MCF 10A (cell line): ENCODE data around the gene CTNNA2. TPM values are rescaled to one million over a fixed set of nuclear protein-coding genes. Genes with fewer than 3 reads are reported as not detected.

Experiments
- BruUV-seq: library from RNA; stranded (reverse); fragments of 400-500 nt; replicated peaks from 2 replicates; lab custom pipeline; 2021; lab: Mats Ljungman, UMichigan
- CTCF ChIA-PET: fragments of 300-600 bp; sonication (Branson Sonifier 250); formaldehyde crosslinking; extraction: SDS; loops from one replicate; lab custom pipeline; 2021; ENCODE audit warnings: antibody characterized with exemption, inconsistent platforms; lab: Yijun Ruan, JAX
- POLR2A ChIA-PET: fragments of 300-600, 350-650 bp; sonication (Branson Sonifier 250); formaldehyde crosslinking; extraction: SDS; loops from one replicate; lab custom pipeline; 2020; ENCODE audit warnings: antibody characterized with exemption, inconsistent platforms; lab: Yijun Ruan, JAX
- DNase-seq: peaks from one replicate; pipeline ENCODE4 v3.0.0-alpha.2; 2018; ENCODE audit not compliant: unreplicated experiment
- H3K27ac Mint-ChIP-seq: one replicate; pipeline ENCODE4 v1.8.0; 2022; ENCODE audit warnings: mild to moderate bottlenecking, low read depth, mixed read lengths; ENCODE audit not compliant: unreplicated experiment
- H3K27me3 Mint-ChIP-seq: one replicate; pipeline ENCODE4 v1.8.0; 2022; ENCODE audit warnings: mixed read lengths; ENCODE audit not compliant: insufficient read depth, unreplicated experiment
- H3K36me3 Mint-ChIP-seq: one replicate; pipeline ENCODE4 v1.8.0; 2022; ENCODE audit warnings: mild to moderate bottlenecking, moderate library complexity, mixed read lengths; ENCODE audit not compliant: insufficient read depth, unreplicated experiment
- H3K4me1 Mint-ChIP-seq: one replicate; pipeline ENCODE4 v1.8.0; 2022; ENCODE audit warnings: mixed read lengths; ENCODE audit not compliant: insufficient read depth, unreplicated experiment
- H3K4me3 Mint-ChIP-seq: one replicate; pipeline ENCODE4 v1.8.0; 2022; ENCODE audit warnings: mild to moderate bottlenecking, moderate library complexity, mixed read lengths; ENCODE audit not compliant: unreplicated experiment
- H3K9me3 Mint-ChIP-seq: one replicate; pipeline ENCODE4 v1.8.0; 2022; ENCODE audit warnings: mixed read lengths; ENCODE audit not compliant: unreplicated experiment
- CTCF ChIP-seq: fragments of 200-600 bp; IDR thresholded peaks from one replicate; pipeline ENCODE4 v1.8.0; 2022; ENCODE audit warnings: antibody characterized with exemption, mild to moderate bottlenecking; ENCODE audit not compliant: unreplicated experiment
- intact Hi-C: fragments of 100-400 bp; cut with micrococcal nuclease; formaldehyde crosslinking; loops from 2 replicates; pipeline ENCODE4 v1.14.1; 2022
- total RNA-seq: library from RNA; stranded (reverse); gene quantifications from 2 replicates; pipeline ENCODE4 v1.2.3, GENCODE V29; 2022

Gene CTNNA2
- total RNA-seq, 1 experiment from 2014 or later = not detected

DNA sequence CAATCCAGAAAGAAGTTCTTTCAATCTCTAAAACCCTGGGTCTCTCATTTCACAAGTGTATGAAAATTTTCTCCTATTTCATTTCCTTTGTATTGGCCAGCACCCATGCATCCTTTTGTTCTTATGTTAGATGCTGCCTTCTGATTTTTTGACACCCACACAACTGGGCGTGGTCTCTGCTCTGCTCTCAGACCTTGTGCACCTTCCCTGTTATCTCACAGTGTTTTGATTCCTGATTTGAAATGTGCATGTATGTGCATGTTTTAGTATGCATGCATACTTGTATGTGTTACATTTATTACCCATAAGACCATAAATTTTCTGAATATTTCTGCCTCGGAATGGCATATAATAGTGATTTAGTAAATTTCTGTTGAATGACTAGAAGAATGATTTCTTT, 152.2 kb downstream of the CTNNA2 start:
- no peaks in the 10 kb centered on the region for H3K9me3 Mint-ChIP-seq
- POLR2A ChIA-PET = no interaction called here
- CTCF ChIA-PET = no interaction called here
- intact Hi-C loops = no loop called here
- DNase-seq = no peak
- no peaks in the 10 kb centered on the region for H3K36me3 Mint-ChIP-seq
- BruUV-seq = no TSS peak
- H3K4me3 Mint-ChIP-seq = no peak overlapping the region
- H3K27ac Mint-ChIP-seq = no peak overlapping the region
- no peaks in the 10 kb centered on the region for H3K27me3 Mint-ChIP-seq
- TF ChIP-seq CTCF = no peak
- H3K4me1 Mint-ChIP-seq = peaks cover 6% of the 10 kb centered on the region

- DNase-seq = no peak
- CTCF ChIA-PET = no interaction called here
- POLR2A ChIA-PET = no interaction called here
- no TSS peak for BruUV-seq
- no peaks in the 10 kb centered on the region for H3K27me3 Mint-ChIP-seq
- TF ChIP-seq CTCF = no peak
- H3K36me3 Mint-ChIP-seq = no peaks in the 10 kb centered on the region
- no peaks in the 10 kb centered on the region for H3K9me3 Mint-ChIP-seq
- no peak overlapping the region for H3K27ac Mint-ChIP-seq
- intact Hi-C loops = no loop called here
- H3K4me1 Mint-ChIP-seq = peaks cover 6% of the 10 kb centered on the region
- H3K4me3 Mint-ChIP-seq = no peak overlapping the region
These were observed 153.6 kb downstream of the CTNNA2 start for GRCh38 chr2:79666430-79666829.

DNA sequence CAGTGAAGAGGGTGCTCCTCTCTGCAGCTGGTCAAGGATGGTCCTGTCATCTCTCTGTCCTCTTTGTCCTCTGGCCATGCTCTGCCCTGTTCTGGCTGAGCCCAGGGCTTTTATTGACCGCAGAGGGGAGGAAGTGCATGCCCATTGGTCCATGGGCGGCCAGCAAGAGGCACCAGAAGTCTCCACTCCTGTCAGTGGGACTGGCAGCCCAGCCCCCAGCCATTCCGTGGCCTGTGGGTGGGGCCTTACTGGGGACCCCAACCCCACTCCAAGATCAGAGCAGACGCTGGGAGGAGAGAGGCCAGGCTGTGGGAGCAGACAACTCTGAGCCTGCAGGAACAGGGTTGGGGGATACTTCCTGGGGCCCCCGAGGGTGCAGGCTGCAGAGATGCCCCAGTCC, 156.9 kb downstream of the CTNNA2 start:
- no peak for TF ChIP-seq CTCF
- ChIA-PET CTCF (interaction anchor here (0.6 kb wide), 1 partner anchor 90 kb away, joined by 4 read pairs; no protein-coding TSS in a partner anchor), POLR2A (no interaction called here)
- intact Hi-C loops = no loop called here
- BruUV-seq = no TSS peak
- no peak for DNase-seq
- Mint-ChIP-seq H3K4me3 (no peak overlapping the region), H3K27ac (no peak overlapping the region), H3K36me3 (no peaks in the 10 kb centered on the region), H3K27me3 (no peaks in the 10 kb centered on the region), H3K4me1 (no peaks in the 10 kb centered on the region), H3K9me3 (no peaks in the 10 kb centered on the region)

DNA sequence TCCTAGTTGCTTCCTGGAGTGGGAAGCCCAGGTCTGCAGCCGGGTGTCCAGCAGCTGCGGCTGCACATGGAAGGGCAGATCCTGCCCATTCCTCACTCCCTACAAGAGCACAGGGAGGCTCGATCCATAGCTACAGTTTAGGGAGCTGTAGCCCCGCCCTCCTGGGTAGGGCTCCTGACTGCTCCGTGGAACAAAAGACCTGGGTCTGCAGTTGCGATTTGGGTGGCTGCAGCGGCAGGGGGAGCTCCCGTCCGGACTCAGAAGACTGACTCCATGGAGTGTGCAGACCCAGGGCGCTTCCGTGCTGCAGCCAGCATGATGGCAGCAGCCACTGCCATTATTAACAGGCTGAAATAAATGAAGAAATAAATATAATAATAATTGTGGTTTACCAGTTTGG, 157.3 kb downstream of the CTNNA2 start:
- CTCF ChIA-PET = no interaction called here
- DNase-seq = no peak
- Mint-ChIP-seq H3K4me3 (no peak overlapping the region), H3K36me3 (no peaks in the 10 kb centered on the region), H3K27me3 (no peaks in the 10 kb centered on the region), H3K27ac (no peak overlapping the region), H3K9me3 (no peaks in the 10 kb centered on the region), H3K4me1 (no peaks in the 10 kb centered on the region)
- no peak for TF ChIP-seq CTCF
- intact Hi-C loops = no loop called here
- POLR2A ChIA-PET = no interaction called here
- BruUV-seq = no TSS peak
